ENCODE results near the gene AGAP1.

Gene AGAP1

GRCh38 chr2:235903782-235904584 is 410.1 kb downstream of the AGAP1 start:
- DNase-seq, result no peak

GRCh38 chr2:235904585-235904931 is 410.7 kb downstream of the AGAP1 start:
- no peak for DNase-seq

- no peak for DNase-seq
Observed at GRCh38 chr2:235908826-235909225, 415.0 kb downstream of the AGAP1 start.

GRCh38 chr2:235909358-235909757 is 415.5 kb downstream of the AGAP1 start:
- DNase-seq, result no peak

- DNase-seq, result no peak
Observed at GRCh38 chr2:235910067-235910466, 416.2 kb downstream of the AGAP1 start.

- no peak for DNase-seq
Observed at GRCh38 chr2:235911125-235911524, 417.3 kb downstream of the AGAP1 start.

- DNase-seq, result no peak
Observed at GRCh38 chr2:235911633-235912233, 417.9 kb downstream of the AGAP1 start.

- DNase-seq, result no peak
Observed at GRCh38 chr2:235914756-235915155, 420.9 kb downstream of the AGAP1 start.

GRCh38 chr2:235917506-235917905 is 423.7 kb downstream of the AGAP1 start:
- peak; percentile 90 for DNase-seq

GRCh38 chr2:235918876-235919275 is 425.0 kb downstream of the AGAP1 start:
- no peak for DNase-seq

- no peak for DNase-seq
Observed at GRCh38 chr2:235920216-235920865, 426.5 kb downstream of the AGAP1 start.

- no peak for DNase-seq
Observed at GRCh38 chr2:235921508-235922191, 427.8 kb downstream of the AGAP1 start.

- no peak for DNase-seq
Observed at GRCh38 chr2:235922839-235923238, 429.0 kb downstream of the AGAP1 start.

- DNase-seq, result no peak
Observed at GRCh38 chr2:235923859-235924674, 430.2 kb downstream of the AGAP1 start.

GRCh38 chr2:235924675-235925063 is 430.8 kb downstream of the AGAP1 start:
- no peak for DNase-seq

- no peak for DNase-seq
Observed at GRCh38 chr2:235925250-235925919, 431.5 kb downstream of the AGAP1 start.

- DNase-seq, result no peak
Observed at GRCh38 chr2:235926229-235926628, 432.4 kb downstream of the AGAP1 start.

- DNase-seq, result no peak
Observed at GRCh38 chr2:235928751-235929370, 435.0 kb downstream of the AGAP1 start.

GRCh38 chr2:235930701-235931100 is 436.9 kb downstream of the AGAP1 start:
- no peak for DNase-seq

- no peak for DNase-seq
Observed at GRCh38 chr2:235931676-235932075, 437.8 kb downstream of the AGAP1 start.

GRCh38 chr2:235934059-235934773 is 440.4 kb downstream of the AGAP1 start:
- no peak for DNase-seq

All from retina (tissue), 1 donor.